ENCODE measurements around the gene LHX2.

The LHX2 gene

GRCh38 chr9:124003636-124004349, 7.8 kb upstream of the LHX2 start:
- TF ChIP-seq USF1 (IDR thresholded peaks at IDR 0.05) (no peak), RAD21 (IDR thresholded peaks at IDR 0.05; ENCODE audit: low read depth) (no peak), YY1 (IDR thresholded peaks at IDR 0.05; ENCODE audit: low read depth) (no peak), CEBPB (IDR thresholded peaks at IDR 0.05) (no peak), CREB1 (IDR thresholded peaks at IDR 0.05; ENCODE audit: low read depth) (no peak), NFIC (IDR thresholded peaks at IDR 0.05) (no peak)

GRCh38 chr9:124004593-124004992, 7.0 kb upstream of the LHX2 start:
- TF ChIP-seq CEBPB (IDR thresholded peaks at IDR 0.05) (no peak), EP300 (IDR thresholded peaks at IDR 0.05; ENCODE audit: borderline replicate concordance) (no peak), NFIC (IDR thresholded peaks at IDR 0.05) (no peak), TEAD4 (IDR thresholded peaks at IDR 0.05) (no peak), FOXM1 (IDR thresholded peaks at IDR 0.05; ENCODE audit: borderline replicate concordance, low read depth) (no peak), TCF12 (IDR thresholded peaks at IDR 0.05; ENCODE audit: low read depth) (no peak), TAF1 (IDR thresholded peaks at IDR 0.05; ENCODE audit: low read depth) (no peak), RAD21 (IDR thresholded peaks at IDR 0.05; ENCODE audit: low read depth) (no peak), REST (IDR thresholded peaks at IDR 0.05; ENCODE audit: low read depth) (no peak), EGR1 (IDR thresholded peaks at IDR 0.05) (no peak), YY1 (IDR thresholded peaks at IDR 0.05; ENCODE audit: low read depth) (no peak)

- no peak for TF ChIP-seq YY1 (IDR thresholded peaks at IDR 0.05; ENCODE audit: low read depth)
- no peak for TF ChIP-seq TCF12 (IDR thresholded peaks at IDR 0.05; ENCODE audit: low read depth)
- no peak for TF ChIP-seq NFIC (IDR thresholded peaks at IDR 0.05)
- TF ChIP-seq TAF1 (IDR thresholded peaks at IDR 0.05; ENCODE audit: low read depth), result no peak
- no peak for TF ChIP-seq RAD21 (IDR thresholded peaks at IDR 0.05; ENCODE audit: low read depth)
Observed at GRCh38 chr9:124005029-124005771, 6.4 kb upstream of the LHX2 start.

- TF ChIP-seq TAF1 (IDR thresholded peaks at IDR 0.05; ENCODE audit: low read depth) (no peak), EP300 (IDR thresholded peaks at IDR 0.05; ENCODE audit: borderline replicate concordance) (no peak), USF1 (IDR thresholded peaks at IDR 0.05) (no peak), CEBPB (IDR thresholded peaks at IDR 0.05) (no peak), FOXM1 (IDR thresholded peaks at IDR 0.05; ENCODE audit: borderline replicate concordance, low read depth) (no peak), EGR1 (IDR thresholded peaks at IDR 0.05) (no peak), TCF12 (IDR thresholded peaks at IDR 0.05; ENCODE audit: low read depth) (no peak), MAX (IDR thresholded peaks at IDR 0.05) (no peak), TEAD4 (IDR thresholded peaks at IDR 0.05) (no peak), ZBTB7A (IDR thresholded peaks at IDR 0.05; ENCODE audit: low read depth) (no peak), RAD21 (IDR thresholded peaks at IDR 0.05; ENCODE audit: low read depth) (no peak), NFIC (IDR thresholded peaks at IDR 0.05) (no peak), YY1 (IDR thresholded peaks at IDR 0.05; ENCODE audit: low read depth) (no peak), CREB1 (IDR thresholded peaks at IDR 0.05; ENCODE audit: low read depth) (no peak), REST (IDR thresholded peaks at IDR 0.05; ENCODE audit: low read depth) (no peak)
Observed at GRCh38 chr9:124006448-124007361, 4.9 kb upstream of the LHX2 start.

- no peak for TF ChIP-seq TAF1 (IDR thresholded peaks at IDR 0.05; ENCODE audit: low read depth)
- TF ChIP-seq CEBPB (IDR thresholded peaks at IDR 0.05), result no peak
- TF ChIP-seq EP300 (IDR thresholded peaks at IDR 0.05; ENCODE audit: borderline replicate concordance), result no peak
- TF ChIP-seq MAX (IDR thresholded peaks at IDR 0.05), result no peak
- no peak for TF ChIP-seq EGR1 (IDR thresholded peaks at IDR 0.05)
Observed at GRCh38 chr9:124007565-124008302, 3.8 kb upstream of the LHX2 start.
